UCSD-AML1 (cell line): Measurements from ENCODE around the gene USP17L25.
"Not testable (repeated sequence)": the region's sequence is repeated elsewhere in the genome, so short reads cannot be mapped to it uniquely, and the experiment has no call there.

Experiments used
- DNase-seq: peaks from one replicate; lab custom pipeline; 2025; ENCODE audit not compliant: unreplicated experiment; lab: John Stamatoyannopoulos, UW

The USP17L25 gene, protein sequence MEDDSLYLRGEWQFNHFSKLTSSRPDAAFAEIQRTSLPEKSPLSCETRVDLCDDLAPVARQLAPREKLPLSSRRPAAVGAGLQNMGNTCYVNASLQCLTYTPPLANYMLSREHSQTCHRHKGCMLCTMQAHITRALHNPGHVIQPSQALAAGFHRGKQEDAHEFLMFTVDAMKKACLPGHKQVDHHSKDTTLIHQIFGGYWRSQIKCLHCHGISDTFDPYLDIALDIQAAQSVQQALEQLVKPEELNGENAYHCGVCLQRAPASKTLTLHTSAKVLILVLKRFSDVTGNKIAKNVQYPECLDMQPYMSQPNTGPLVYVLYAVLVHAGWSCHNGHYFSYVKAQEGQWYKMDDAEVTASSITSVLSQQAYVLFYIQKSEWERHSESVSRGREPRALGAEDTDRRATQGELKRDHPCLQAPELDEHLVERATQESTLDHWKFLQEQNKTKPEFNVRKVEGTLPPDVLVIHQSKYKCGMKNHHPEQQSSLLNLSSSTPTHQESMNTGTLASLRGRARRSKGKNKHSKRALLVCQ

DNA sequence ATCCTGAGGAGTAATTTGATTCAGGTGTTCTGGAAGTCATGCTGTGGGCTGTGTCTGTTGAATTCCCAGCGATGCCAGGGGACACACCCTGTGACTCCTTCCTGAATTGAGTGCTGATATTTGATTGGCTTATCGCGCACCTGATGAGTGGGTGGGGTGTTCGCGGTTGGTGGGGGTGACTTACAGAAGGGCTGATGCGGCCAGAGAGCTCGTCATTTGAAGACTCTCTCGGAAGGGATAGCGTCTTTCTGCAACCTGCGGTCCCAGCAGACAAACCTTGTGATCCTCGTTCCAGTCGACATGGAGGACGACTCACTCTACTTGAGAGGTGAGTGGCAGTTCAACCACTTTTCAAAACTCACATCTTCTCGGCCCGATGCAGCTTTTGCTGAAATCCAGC lies at the start of gene USP17L25:
Gene USP17L25 (plus strand): TSS at position 301 of the 400 bp plus-strand sequence. CDS start 0 bp downstream, at position 301.
- DNase-seq, result not testable (repeated sequence)

DNA sequence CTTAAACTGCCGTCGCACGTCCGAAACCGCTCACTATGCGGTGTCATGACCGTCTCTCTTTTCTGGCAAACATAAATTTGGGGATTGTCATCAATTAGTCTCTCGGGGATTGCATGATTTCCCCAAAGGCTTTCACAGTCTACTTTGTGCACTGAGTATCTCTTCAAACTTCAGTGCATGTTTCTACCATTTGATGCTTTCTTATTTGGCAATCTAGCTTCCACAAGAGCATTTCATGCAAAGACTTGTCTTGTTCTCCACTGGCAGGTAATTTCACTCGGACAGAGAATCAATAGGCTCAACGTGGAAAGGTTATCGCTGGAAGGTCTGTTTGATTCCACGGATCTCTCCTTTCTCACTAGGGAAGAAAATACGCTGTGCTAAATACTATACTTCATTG lies 5.5 kb upstream of the USP17L25 start:
- DNase-seq, result not testable (repeated sequence)

DNA sequence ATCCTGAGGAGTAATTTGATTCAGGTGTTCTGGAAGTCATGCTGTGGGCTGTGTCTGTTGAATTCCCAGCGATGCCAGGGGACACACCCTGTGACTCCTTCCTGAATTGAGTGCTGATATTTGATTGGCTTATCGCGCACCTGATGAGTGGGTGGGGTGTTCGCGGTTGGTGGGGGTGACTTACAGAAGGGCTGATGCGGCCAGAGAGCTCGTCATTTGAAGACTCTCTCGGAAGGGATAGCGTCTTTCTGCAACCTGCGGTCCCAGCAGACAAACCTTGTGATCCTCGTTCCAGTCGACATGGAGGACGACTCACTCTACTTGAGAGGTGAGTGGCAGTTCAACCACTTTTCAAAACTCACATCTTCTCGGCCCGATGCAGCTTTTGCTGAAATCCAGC lies 4.8 kb upstream of the USP17L25 start, which contains the start of gene USP17L24:
Gene USP17L24 (plus strand): TSS at position 301 of the 400 bp plus-strand sequence. CDS start 0 bp downstream, at position 301.
- not testable (repeated sequence) for DNase-seq

DNA sequence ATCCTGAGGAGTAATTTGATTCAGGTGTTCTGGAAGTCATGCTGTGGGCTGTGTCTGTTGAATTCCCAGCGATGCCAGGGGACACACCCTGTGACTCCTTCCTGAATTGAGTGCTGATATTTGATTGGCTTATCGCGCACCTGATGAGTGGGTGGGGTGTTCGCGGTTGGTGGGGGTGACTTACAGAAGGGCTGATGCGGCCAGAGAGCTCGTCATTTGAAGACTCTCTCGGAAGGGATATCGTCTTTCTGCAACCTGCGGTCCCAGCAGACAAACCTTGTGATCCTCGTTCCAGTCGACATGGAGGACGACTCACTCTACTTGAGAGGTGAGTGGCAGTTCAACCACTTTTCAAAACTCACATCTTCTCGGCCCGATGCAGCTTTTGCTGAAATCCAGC lies 4.6 kb downstream of the USP17L25 start, which contains the start of gene USP17L26:
Gene USP17L26 (plus strand): TSS at position 301 of the 400 bp plus-strand sequence. CDS start 0 bp downstream, at position 301.
- DNase-seq, result not testable (repeated sequence)

DNA sequence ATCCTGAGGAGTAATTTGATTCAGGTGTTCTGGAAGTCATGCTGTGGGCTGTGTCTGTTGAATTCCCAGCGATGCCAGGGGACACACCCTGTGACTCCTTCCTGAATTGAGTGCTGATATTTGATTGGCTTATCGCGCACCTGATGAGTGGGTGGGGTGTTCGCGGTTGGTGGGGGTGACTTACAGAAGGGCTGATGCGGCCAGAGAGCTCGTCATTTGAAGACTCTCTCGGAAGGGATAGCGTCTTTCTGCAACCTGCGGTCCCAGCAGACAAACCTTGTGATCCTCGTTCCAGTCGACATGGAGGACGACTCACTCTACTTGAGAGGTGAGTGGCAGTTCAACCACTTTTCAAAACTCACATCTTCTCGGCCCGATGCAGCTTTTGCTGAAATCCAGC lies 9.4 kb downstream of the USP17L25 start, which contains the start of gene USP17L5:
Gene USP17L5 (plus strand): TSS at position 301 of the 400 bp plus-strand sequence. CDS start 0 bp downstream, at position 301.
- DNase-seq, result not testable (repeated sequence)

DNA sequence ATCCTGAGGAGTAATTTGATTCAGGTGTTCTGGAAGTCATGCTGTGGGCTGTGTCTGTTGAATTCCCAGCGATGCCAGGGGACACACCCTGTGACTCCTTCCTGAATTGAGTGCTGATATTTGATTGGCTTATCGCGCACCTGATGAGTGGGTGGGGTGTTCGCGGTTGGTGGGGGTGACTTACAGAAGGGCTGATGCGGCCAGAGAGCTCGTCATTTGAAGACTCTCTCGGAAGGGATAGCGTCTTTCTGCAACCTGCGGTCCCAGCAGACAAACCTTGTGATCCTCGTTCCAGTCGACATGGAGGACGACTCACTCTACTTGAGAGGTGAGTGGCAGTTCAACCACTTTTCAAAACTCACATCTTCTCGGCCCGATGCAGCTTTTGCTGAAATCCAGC lies 14.1 kb downstream of the USP17L25 start, which contains the start of gene USP17L27:
Gene USP17L27 (plus strand): TSS at position 301 of the 400 bp plus-strand sequence. CDS start 0 bp downstream, at position 301.
- DNase-seq, result not testable (repeated sequence)

DNA sequence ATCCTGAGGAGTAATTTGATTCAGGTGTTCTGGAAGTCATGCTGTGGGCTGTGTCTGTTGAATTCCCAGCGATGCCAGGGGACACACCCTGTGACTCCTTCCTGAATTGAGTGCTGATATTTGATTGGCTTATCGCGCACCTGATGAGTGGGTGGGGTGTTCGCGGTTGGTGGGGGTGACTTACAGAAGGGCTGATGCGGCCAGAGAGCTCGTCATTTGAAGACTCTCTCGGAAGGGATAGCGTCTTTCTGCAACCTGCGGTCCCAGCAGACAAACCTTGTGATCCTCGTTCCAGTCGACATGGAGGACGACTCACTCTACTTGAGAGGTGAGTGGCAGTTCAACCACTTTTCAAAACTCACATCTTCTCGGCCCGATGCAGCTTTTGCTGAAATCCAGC lies 18.9 kb downstream of the USP17L25 start, which contains the start of gene USP17L28:
Gene USP17L28 (plus strand): TSS at position 301 of the 400 bp plus-strand sequence. CDS start 0 bp downstream, at position 301.
- DNase-seq, result not testable (repeated sequence)

DNA sequence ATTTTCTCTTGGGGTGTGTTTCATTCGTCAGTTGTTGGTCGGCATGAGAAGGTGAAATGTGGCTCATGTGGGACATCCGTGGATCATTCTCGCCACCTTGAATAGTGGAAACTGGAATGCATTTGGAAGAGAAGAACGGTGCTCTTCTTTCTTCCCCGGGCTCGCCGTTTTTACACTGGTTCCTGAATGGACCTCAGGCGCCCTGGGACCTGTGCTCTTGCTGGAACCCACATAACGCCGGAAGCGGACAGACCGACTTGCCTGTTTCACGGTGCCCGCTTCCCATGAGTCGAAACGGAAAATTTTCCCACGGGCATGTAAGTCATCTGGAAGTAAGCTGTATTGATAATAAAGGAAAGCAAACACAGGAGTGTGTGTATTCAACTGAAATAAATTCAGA lies 21.2 kb downstream of the USP17L25 start:
- DNase-seq, result not testable (repeated sequence)

DNA sequence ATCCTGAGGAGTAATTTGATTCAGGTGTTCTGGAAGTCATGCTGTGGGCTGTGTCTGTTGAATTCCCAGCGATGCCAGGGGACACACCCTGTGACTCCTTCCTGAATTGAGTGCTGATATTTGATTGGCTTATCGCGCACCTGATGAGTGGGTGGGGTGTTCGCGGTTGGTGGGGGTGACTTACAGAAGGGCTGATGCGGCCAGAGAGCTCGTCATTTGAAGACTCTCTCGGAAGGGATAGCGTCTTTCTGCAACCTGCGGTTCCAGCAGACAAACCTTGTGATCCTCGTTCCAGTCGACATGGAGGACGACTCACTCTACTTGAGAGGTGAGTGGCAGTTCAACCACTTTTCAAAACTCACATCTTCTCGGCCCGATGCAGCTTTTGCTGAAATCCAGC lies 23.6 kb downstream of the USP17L25 start, which contains the start of gene USP17L29:
Gene USP17L29 (plus strand): TSS at position 301 of the 400 bp plus-strand sequence. CDS start 0 bp downstream, at position 301.
- not testable (repeated sequence) for DNase-seq

DNA sequence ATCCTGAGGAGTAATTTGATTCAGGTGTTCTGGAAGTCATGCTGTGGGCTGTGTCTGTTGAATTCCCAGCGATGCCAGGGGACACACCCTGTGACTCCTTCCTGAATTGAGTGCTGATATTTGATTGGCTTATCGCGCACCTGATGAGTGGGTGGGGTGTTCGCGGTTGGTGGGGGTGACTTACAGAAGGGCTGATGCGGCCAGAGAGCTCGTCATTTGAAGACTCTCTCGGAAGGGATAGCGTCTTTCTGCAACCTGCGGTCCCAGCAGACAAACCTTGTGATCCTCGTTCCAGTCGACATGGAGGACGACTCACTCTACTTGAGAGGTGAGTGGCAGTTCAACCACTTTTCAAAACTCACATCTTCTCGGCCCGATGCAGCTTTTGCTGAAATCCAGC lies 33.1 kb downstream of the USP17L25 start, which contains the start of gene USP17L30:
Gene USP17L30 (plus strand): TSS at position 301 of the 400 bp plus-strand sequence. CDS start 0 bp downstream, at position 301.
- not testable (repeated sequence) for DNase-seq

DNA sequence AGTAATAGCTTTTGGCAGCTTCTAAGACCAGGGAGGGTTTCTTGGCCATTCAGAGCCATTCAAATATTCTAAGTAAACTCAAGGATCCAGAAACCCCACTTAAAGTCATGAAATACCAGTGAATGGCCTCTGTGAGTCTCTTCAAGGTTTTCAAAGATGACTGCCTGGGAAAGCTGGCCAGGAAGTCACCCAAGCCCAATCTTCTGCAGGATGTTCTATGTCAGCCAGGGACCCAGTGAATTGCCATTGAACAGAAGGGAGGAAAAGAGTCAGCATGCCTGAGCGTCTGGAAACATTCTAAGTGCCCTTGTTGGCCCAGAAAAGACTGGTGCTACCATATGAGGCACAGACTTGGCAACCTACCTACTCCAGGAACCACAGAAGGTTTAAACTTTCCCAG lies 50.2 kb downstream of the USP17L25 start:
- not testable (repeated sequence) for DNase-seq
